ENCODE measurements around the gene N4BP2L2.

DNA sequence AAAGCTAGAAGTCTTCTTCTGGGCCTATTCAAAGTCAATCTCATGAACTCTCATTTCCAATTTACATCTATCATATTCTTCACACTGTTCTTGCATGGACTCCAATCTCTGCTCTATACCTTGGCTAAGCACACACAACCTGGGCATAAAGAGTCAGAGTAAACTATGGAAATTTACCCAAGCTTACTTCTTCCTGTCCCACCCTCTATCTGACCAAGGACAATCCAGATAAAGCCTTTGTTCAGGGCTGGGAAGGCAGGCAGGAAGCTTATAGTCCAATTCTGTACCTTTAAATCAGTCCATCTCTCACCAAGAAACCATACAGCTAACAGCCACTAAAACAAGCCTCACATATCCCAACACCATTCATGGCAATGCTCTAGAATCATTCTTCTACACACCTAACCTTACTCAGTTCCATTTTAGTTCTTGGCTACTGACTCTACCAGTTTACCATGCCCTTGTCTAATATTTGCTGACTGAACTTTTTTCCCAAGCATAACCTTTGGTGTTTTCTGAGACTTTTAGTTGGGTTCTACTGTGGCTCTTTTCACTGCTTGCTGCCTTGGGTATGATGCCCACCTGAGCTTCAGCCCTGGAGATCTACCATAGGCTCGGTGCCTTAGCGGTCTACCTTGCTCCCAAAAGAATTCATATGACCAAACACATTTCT, 38.9 kb downstream of the N4BP2L2 start:
- TF ChIP-seq, protein P1, sequence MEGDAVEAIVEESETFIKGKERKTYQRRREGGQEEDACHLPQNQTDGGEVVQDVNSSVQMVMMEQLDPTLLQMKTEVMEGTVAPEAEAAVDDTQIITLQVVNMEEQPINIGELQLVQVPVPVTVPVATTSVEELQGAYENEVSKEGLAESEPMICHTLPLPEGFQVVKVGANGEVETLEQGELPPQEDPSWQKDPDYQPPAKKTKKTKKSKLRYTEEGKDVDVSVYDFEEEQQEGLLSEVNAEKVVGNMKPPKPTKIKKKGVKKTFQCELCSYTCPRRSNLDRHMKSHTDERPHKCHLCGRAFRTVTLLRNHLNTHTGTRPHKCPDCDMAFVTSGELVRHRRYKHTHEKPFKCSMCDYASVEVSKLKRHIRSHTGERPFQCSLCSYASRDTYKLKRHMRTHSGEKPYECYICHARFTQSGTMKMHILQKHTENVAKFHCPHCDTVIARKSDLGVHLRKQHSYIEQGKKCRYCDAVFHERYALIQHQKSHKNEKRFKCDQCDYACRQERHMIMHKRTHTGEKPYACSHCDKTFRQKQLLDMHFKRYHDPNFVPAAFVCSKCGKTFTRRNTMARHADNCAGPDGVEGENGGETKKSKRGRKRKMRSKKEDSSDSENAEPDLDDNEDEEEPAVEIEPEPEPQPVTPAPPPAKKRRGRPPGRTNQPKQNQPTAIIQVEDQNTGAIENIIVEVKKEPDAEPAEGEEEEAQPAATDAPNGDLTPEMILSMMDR (IDR thresholded peaks at IDR 0.05; ENCODE audit: low read depth, low read length, missing input control) = no peak
- TF ChIP-seq, protein P2, sequence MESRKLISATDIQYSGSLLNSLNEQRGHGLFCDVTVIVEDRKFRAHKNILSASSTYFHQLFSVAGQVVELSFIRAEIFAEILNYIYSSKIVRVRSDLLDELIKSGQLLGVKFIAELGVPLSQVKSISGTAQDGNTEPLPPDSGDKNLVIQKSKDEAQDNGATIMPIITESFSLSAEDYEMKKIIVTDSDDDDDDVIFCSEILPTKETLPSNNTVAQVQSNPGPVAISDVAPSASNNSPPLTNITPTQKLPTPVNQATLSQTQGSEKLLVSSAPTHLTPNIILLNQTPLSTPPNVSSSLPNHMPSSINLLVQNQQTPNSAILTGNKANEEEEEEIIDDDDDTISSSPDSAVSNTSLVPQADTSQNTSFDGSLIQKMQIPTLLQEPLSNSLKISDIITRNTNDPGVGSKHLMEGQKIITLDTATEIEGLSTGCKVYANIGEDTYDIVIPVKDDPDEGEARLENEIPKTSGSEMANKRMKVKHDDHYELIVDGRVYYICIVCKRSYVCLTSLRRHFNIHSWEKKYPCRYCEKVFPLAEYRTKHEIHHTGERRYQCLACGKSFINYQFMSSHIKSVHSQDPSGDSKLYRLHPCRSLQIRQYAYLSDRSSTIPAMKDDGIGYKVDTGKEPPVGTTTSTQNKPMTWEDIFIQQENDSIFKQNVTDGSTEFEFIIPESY (IDR thresholded peaks at IDR 0.05) = no peak
- TF ChIP-seq, protein P3, sequence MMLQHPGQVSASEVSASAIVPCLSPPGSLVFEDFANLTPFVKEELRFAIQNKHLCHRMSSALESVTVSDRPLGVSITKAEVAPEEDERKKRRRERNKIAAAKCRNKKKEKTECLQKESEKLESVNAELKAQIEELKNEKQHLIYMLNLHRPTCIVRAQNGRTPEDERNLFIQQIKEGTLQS (IDR thresholded peaks at IDR 0.05) = no peak
- TF ChIP-seq EGR1 (IDR thresholded peaks at IDR 0.05; ENCODE audit: low read depth in 2 of 2) (no peak), YY1 (IDR thresholded peaks at IDR 0.05) (no peak), REST (IDR thresholded peaks at IDR 0.05) (no peak)
- TF ChIP-seq, protein P4, sequence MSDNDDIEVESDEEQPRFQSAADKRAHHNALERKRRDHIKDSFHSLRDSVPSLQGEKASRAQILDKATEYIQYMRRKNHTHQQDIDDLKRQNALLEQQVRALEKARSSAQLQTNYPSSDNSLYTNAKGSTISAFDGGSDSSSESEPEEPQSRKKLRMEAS (IDR thresholded peaks at IDR 0.05) = no peak

Measured in liver (tissue), 3 donors.